Measurements from ENCODE around the gene FCRL5. TPM values are rescaled to one million over a fixed set of nuclear protein-coding genes. Genes with fewer than 3 reads are reported as not detected.

The FCRL5 gene
- total RNA-seq, 4 donors from 2014 or later, result not detected

DNA sequence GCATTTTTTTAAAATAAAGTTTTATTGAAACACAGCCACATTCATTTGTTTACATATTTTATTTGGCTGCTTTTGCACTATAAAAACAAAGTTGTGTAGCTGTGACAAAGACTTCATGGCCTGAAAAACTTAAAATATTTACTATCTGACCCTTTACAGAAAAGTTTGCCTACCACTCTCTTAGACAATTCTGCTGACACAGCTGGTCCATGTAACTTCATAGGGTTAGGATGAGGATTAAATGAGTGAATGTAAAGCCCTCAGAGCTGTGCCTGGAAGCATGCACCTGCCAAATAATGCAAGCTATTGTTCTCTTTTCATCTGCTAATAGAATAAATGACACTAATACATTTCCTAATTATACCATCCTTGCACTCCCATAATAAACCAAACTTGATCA is 67.7 kb downstream of the FCRL5 start:
- H3K4me3 ChIP-seq (ENCODE audit: low read depth, poor library complexity, severe bottlenecking), result no peak overlapping the region
- no peak for DNase-seq (ENCODE audit: low spot score in 2 of 2)
- TF ChIP-seq, protein P1, sequence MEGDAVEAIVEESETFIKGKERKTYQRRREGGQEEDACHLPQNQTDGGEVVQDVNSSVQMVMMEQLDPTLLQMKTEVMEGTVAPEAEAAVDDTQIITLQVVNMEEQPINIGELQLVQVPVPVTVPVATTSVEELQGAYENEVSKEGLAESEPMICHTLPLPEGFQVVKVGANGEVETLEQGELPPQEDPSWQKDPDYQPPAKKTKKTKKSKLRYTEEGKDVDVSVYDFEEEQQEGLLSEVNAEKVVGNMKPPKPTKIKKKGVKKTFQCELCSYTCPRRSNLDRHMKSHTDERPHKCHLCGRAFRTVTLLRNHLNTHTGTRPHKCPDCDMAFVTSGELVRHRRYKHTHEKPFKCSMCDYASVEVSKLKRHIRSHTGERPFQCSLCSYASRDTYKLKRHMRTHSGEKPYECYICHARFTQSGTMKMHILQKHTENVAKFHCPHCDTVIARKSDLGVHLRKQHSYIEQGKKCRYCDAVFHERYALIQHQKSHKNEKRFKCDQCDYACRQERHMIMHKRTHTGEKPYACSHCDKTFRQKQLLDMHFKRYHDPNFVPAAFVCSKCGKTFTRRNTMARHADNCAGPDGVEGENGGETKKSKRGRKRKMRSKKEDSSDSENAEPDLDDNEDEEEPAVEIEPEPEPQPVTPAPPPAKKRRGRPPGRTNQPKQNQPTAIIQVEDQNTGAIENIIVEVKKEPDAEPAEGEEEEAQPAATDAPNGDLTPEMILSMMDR (IDR thresholded peaks at IDR 0.05), result no peak
- TF ChIP-seq POLR2A (IDR thresholded peaks at IDR 0.05), result no peak
- intact Hi-C loops (cut with DNase I; ENCODE audit: low total_unique reads), result loop anchor here (10.0 kb wide), 1 partner anchor 110 kb away; no protein-coding TSS in a partner anchor

DNA sequence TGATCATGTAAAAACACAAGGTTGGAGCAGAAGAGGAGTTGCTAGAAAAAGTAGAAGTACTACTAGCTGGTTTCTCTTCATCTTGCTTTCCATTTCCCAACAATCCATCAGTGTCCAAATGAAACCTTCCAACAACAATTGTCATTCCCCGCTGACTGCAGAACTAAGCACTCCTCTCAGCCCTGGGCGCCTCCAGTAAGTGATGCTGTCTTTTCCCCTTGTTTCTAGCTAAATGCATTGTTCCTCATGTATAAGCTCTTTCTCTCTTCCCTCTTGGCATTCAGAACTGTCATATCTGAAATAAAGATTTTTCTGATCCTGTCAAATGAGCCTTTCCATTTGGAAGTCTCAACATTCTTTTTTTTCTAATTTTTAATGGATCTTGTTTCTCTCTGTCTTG is 68.7 kb downstream of the FCRL5 start:
- no peak for TF ChIP-seq POLR2A (IDR thresholded peaks at IDR 0.05)
- TF ChIP-seq, protein P1 (IDR thresholded peaks at IDR 0.05), result no peak
- intact Hi-C loops (cut with DNase I; ENCODE audit: low total_unique reads), result loop anchor here (10.0 kb wide), 1 partner anchor 109 kb away; no protein-coding TSS in a partner anchor
- WGBS, 2 donors, result 87 to 96% methylated on average over 2 of the region's 2 CpGs
- H3K4me3 ChIP-seq (ENCODE audit: low read depth, poor library complexity, severe bottlenecking), result no peak overlapping the region
- DNase-seq (ENCODE audit: low spot score in 2 of 2), result no peak

DNA sequence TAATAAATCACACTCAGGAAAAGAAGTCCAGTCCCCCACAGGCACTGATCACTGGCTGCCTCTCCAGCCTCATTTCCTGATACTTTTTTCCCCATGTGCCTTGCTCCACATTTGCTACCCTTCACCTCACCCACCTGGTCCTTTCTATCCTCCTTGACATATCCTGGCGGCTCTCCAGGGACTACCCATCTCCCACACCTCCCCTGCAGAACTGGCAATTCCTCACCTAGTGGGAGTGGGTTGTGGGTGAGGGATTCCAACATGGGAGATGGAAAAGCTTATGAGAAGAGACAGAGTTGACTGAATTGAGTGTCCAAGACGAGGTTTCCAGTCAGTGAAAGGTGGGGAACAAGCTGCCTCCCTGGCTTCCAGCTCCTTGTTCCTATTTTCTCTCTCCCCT is 69.6 kb downstream of the FCRL5 start:
- no peak overlapping the region for H3K4me3 ChIP-seq (ENCODE audit: low read depth, poor library complexity, severe bottlenecking)
- no peak for TF ChIP-seq POLR2A (IDR thresholded peaks at IDR 0.05)
- TF ChIP-seq, protein P1 (IDR thresholded peaks at IDR 0.05), result no peak
- whole genome bisulfite sequencing, 2 donors, result 61 to 70% methylated on average over 2 of the region's 2 CpGs
- DNase-seq (ENCODE audit: low spot score in 2 of 2), result no peak
- intact Hi-C loops (cut with DNase I; ENCODE audit: low total_unique reads), result loop anchor here (10.0 kb wide), 1 partner anchor 108 kb away; no protein-coding TSS in a partner anchor

DNA sequence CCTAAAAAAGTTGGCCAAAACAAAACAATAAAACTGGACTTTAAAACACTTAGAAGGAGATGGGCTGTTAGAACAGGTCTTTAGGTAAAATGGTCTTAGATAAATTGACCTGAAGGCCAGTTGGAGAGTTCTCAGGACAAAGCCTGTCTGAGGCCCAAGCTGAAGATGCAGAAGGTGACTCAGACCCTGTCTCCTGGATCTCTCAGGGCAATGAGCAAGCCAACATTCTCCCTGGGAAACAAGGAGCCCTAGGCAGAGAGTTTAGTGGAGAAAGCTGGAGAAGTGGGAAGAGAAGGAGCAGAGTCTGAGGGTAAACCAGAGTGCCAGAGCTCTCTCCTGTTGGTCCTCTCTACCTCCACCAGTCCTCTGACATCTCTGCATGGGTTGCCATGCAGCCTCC is 70.1 kb downstream of the FCRL5 start:
- no peak overlapping the region for H3K4me3 ChIP-seq (ENCODE audit: low read depth, poor library complexity, severe bottlenecking)
- TF ChIP-seq, protein P1 (IDR thresholded peaks at IDR 0.05), result no peak
- no peak for TF ChIP-seq POLR2A (IDR thresholded peaks at IDR 0.05)
- no peak for DNase-seq (ENCODE audit: low spot score in 2 of 2)
- intact Hi-C loops (cut with DNase I; ENCODE audit: low total_unique reads), result loop anchor here (10.0 kb wide), 1 partner anchor 107 kb away; no protein-coding TSS in a partner anchor

DNA sequence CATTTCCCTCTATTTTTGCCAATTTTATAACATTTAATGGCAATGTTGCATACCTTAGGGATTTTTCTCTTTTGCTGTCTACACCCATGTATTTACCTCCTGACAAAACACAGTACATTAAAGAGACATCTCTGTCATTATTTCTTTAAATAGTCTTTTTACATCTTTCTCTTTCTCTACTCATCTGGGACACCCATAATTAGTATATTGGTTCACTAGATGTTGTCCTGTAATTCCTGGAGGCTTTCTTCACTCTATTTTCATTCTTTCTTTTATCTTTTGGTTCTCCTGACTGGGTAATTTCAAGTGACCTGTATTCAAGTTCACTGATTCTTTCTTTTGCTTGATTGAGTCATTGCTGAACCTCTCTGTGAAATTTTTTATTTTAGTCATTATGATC is 74.3 kb downstream of the FCRL5 start:
- no peak overlapping the region for H3K4me3 ChIP-seq (ENCODE audit: low read depth, poor library complexity, severe bottlenecking)
- TF ChIP-seq, protein P1 (IDR thresholded peaks at IDR 0.05), result no peak
- no peak for TF ChIP-seq POLR2A (IDR thresholded peaks at IDR 0.05)
- intact Hi-C loops (cut with DNase I; ENCODE audit: low total_unique reads), result no loop called here
- DNase-seq (ENCODE audit: low spot score in 2 of 2), result no peak

DNA sequence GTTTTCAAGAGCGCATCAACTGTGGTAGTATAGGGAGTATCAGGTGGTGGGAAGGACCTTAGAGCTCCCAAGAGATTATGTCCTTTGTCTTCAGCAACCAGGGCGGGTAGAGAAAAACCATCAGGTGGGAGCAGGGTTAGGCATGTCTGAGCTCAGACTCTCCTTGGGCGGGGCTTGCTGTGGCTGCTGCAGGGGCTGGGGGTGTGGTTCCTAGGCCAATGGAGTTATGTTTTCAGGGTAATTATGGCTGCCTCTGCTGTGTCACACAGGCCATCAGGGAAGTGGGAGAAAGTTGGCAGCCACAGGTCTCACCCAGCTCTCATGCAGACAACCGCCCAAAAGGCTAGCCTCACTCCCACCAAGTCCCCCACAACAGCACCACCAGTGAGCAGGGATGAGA is 74.9 kb downstream of the FCRL5 start:
- DNase-seq (ENCODE audit: low spot score in 2 of 2), result no peak
- intact Hi-C loops (cut with DNase I; ENCODE audit: low total_unique reads), result no loop called here
- H3K4me3 ChIP-seq (ENCODE audit: low read depth, poor library complexity, severe bottlenecking), result no peak overlapping the region
- TF ChIP-seq, protein P1 (IDR thresholded peaks at IDR 0.05), result no peak
- no peak for TF ChIP-seq POLR2A (IDR thresholded peaks at IDR 0.05)
- WGBS, 2 donors, result 92 to 93% methylated on average over 4 of the region's 4 CpGs
